H1 (cell line): ENCODE data around the gene SFTPA2. TPM values are rescaled to one million over a fixed set of nuclear protein-coding genes. Genes with fewer than 3 reads are reported as not detected.

ENCODE experiments used
- CTCF ChIA-PET: fragments of 300-600 bp; sonication (Branson Sonifier 250); formaldehyde crosslinking; loops from one replicate; lab custom pipeline; 2021; ENCODE audit not compliant: partially characterized antibody; lab: Charles Lee
- POLR2A ChIA-PET: fragments of 300-600 bp; sonication (Branson Sonifier 250); formaldehyde crosslinking; loops from one replicate; lab custom pipeline; 2021; ENCODE audit warnings: inconsistent platforms; ENCODE audit not compliant: partially characterized antibody; lab: Charles Lee
- DNase-seq, 2 experiments: peaks; one replicate each; pipeline versions ENCODE4 v3.0.0 to v3.0.0-alpha.2; 2010 to 2022; ENCODE audit warnings: low spot score in 2 of 2, low read depth in 1 of 2, mixed read lengths in 1 of 2
- FAIRE-seq: peaks from 2 replicates; lab custom pipeline; 2011; peaks lifted over from hg19 to GRCh38; lab: Jason Lieb, UNC
- H2AFZ ChIP-seq: 2 replicates; pipeline ENCODE4 v1.8.1; 2012; ENCODE audit warnings: low read length, inconsistent platforms
- H2AK5ac ChIP-seq: 2 replicates; pipeline ENCODE4 v1.6.1; 2013; ENCODE audit warnings: low read depth, low read length
- H2BK120ac ChIP-seq: replicated peaks from 2 replicates; pipeline ENCODE3; 2013; ENCODE audit warnings: low read depth, low read length, inconsistent platforms
- H2BK12ac ChIP-seq: 2 replicates; pipeline ENCODE4 v1.6.1; 2013; ENCODE audit warnings: low read depth, low read length
- H2BK15ac ChIP-seq: 2 replicates; pipeline ENCODE4 v1.6.1; 2013; ENCODE audit warnings: low read length
- H2BK20ac ChIP-seq: 2 replicates; pipeline ENCODE4 v1.6.1; 2013; ENCODE audit warnings: low read length
- H2BK5ac ChIP-seq: 2 replicates; pipeline ENCODE4 v1.6.1; 2013; ENCODE audit warnings: low read depth, low read length
- H3K14ac ChIP-seq: 2 replicates; pipeline ENCODE4 v1.6.1; 2013; ENCODE audit warnings: inconsistent platforms; ENCODE audit not compliant: insufficient read length
- H3K18ac ChIP-seq: 2 replicates; pipeline ENCODE4 v1.6.1; 2013; ENCODE audit warnings: low read length; ENCODE audit errors: extremely low read depth
- H3K23ac ChIP-seq: 2 replicates; pipeline ENCODE4 v1.6.1; 2013; ENCODE audit warnings: inconsistent platforms; ENCODE audit not compliant: insufficient read length
- H3K23me2 ChIP-seq: 2 replicates; pipeline ENCODE4 v1.6.1; 2013; ENCODE audit warnings: low read depth, low read length
- H3K27ac ChIP-seq: 2 replicates; pipeline ENCODE4 v1.6.1; 2011; ENCODE audit warnings: low read depth, low read length, inconsistent platforms
- H3K27me3 ChIP-seq, 4 experiments: replicated peaks in 1 of 4; 1 replicate in 1 of 4; 2 replicates in 3 of 4; pipeline versions ENCODE4 v1.6.1 to v1.8.1; 2011 to 2013; ENCODE audit warnings: low read length in 3 of 4, mild to moderate bottlenecking in 3 of 4, inconsistent platforms in 2 of 4, mixed read lengths in 2 of 4, moderate library complexity in 1 of 4; ENCODE audit not compliant: control insufficient read depth in 3 of 4, insufficient read depth in 3 of 4; ENCODE audit errors: extremely low read depth in 1 of 4
- H3K36me3 ChIP-seq, 4 experiments: 2 replicates each; pipeline versions ENCODE4 v1.6.1 to v1.8.1; 2011 to 2013; ENCODE audit warnings: mild to moderate bottlenecking in 4 of 4, low read length in 3 of 4, moderate library complexity in 2 of 4, control low read depth in 1 of 4, inconsistent platforms in 1 of 4; ENCODE audit not compliant: insufficient read depth in 4 of 4, control insufficient read depth in 2 of 4
- H3K4ac ChIP-seq: replicated peaks from 2 replicates; pipeline ENCODE3; 2013; ENCODE audit warnings: low read length, low read depth, mixed read lengths, inconsistent platforms; ENCODE audit not compliant: insufficient read length
- H3K4me1 ChIP-seq, 4 experiments: replicated peaks in 1 of 4; 1 replicate in 1 of 4; 2 replicates in 3 of 4; pipeline versions ENCODE4 v1.6.1 to v1.8.1; 2011 to 2013; ENCODE audit warnings: low read length in 3 of 4, inconsistent platforms in 2 of 4, mixed read lengths in 1 of 4; ENCODE audit not compliant: insufficient read depth in 4 of 4, control insufficient read depth in 3 of 4
- H3K4me2 ChIP-seq, 2 experiments: 2 replicates each; pipeline versions ENCODE4 v1.6.1 to v1.8.1; 2011 to 2013; ENCODE audit warnings: low read depth in 2 of 2, low read length in 2 of 2, control low read depth in 1 of 2, inconsistent platforms in 1 of 2, mild to moderate bottlenecking in 1 of 2; ENCODE audit not compliant: insufficient read depth in 1 of 2
- H3K4me3 ChIP-seq, 4 experiments: fragments of 200-600, 300-600 bp in 1 of 4; sonication (generic), shearing (Covaris generic), sonication (Bioruptor Twin) in 1 of 4; 2 replicates each; pipeline versions ENCODE4 v1.5.1 to v1.8.1; 2011 to 2016; ENCODE audit warnings: low read length in 4 of 4, low read depth in 3 of 4, control low read depth in 2 of 4, inconsistent platforms in 2 of 4, mild to moderate bottlenecking in 2 of 4, mixed read lengths in 1 of 4, moderate library complexity in 1 of 4; ENCODE audit not compliant: insufficient read depth in 2 of 4; ENCODE audit errors: extremely low read depth in 1 of 4
- H3K56ac ChIP-seq: replicated peaks from 2 replicates; pipeline ENCODE3; 2013; ENCODE audit warnings: low read depth, mild to moderate bottlenecking, mixed read lengths, low read length, inconsistent platforms; ENCODE audit not compliant: insufficient read length
- H3K79me1 ChIP-seq: 2 replicates; pipeline ENCODE4 v1.6.1; 2013; ENCODE audit warnings: low read depth, low read length, control low read depth
- H3K79me2 ChIP-seq, 2 experiments: 2 replicates each; pipeline versions ENCODE4 v1.6.1 to v1.8.1; 2012 to 2013; ENCODE audit warnings: low read length in 2 of 2, mild to moderate bottlenecking in 2 of 2, inconsistent platforms in 1 of 2; ENCODE audit not compliant: insufficient read depth in 2 of 2, control insufficient read depth in 1 of 2
- H3K9ac ChIP-seq, 4 experiments: replicated peaks in 1 of 4; 1 replicate in 1 of 4; 2 replicates in 3 of 4; pipeline versions ENCODE4 v1.6.1 to v1.8.1; 2011 to 2013; ENCODE audit warnings: low read depth in 3 of 4, low read length in 3 of 4, control low read depth in 2 of 4, mild to moderate bottlenecking in 2 of 4, moderate library complexity in 2 of 4, inconsistent platforms in 1 of 4; ENCODE audit errors: extremely low read depth in 1 of 4
- H3K9me3 ChIP-seq, 2 experiments: 2 replicates each; pipeline versions ENCODE4 v1.6.1 to v1.8.1; 2012 to 2013; ENCODE audit warnings: mild to moderate bottlenecking in 2 of 2, moderate library complexity in 2 of 2, control low read depth in 1 of 2, inconsistent platforms in 1 of 2, low read depth in 1 of 2, low read length in 1 of 2, mixed read lengths in 1 of 2; ENCODE audit not compliant: insufficient read depth in 2 of 2
- H4K20me1 ChIP-seq, 2 experiments: replicated peaks in 1 of 2; 2 replicates each; pipeline versions ENCODE3 to v1.8.1; 2011 to 2013; ENCODE audit warnings: inconsistent platforms in 2 of 2, low read length in 2 of 2, mild to moderate bottlenecking in 1 of 2; ENCODE audit not compliant: insufficient read depth in 2 of 2, control insufficient read depth in 1 of 2
- H4K5ac ChIP-seq: 2 replicates; pipeline ENCODE4 v1.6.1; 2013; ENCODE audit warnings: low read length, low read depth, mixed read lengths, inconsistent platforms; ENCODE audit not compliant: insufficient read length
- H4K8ac ChIP-seq: 2 replicates; pipeline ENCODE4 v1.8.0; 2013; ENCODE audit warnings: mild to moderate bottlenecking, moderate library complexity, low read length, inconsistent platforms; ENCODE audit not compliant: insufficient read depth; ENCODE audit errors: extremely low read depth
- H4K91ac ChIP-seq: replicated peaks from 2 replicates; pipeline ENCODE3; 2013; ENCODE audit warnings: low read length, mixed read lengths, inconsistent platforms; ENCODE audit not compliant: insufficient read length
- CEBPB ChIP-seq: IDR thresholded peaks from 2 replicates; pipeline ENCODE4 v1.6.1; 2012; ENCODE audit warnings: low read depth, low read length
- EGR1 ChIP-seq: IDR thresholded peaks from 2 replicates; pipeline ENCODE4 v1.6.1; 2011; ENCODE audit warnings: low read depth, low read length, borderline replicate concordance
- KDM4A ChIP-seq: IDR thresholded peaks from one replicate; pipeline ENCODE4 v1.7.1; 2012; ENCODE audit warnings: low read depth, mild to moderate bottlenecking, moderate library complexity, low read length, inconsistent platforms; ENCODE audit not compliant: severe bottlenecking
- TAF7 ChIP-seq: optimal IDR thresholded peaks from 2 replicates; pipeline ENCODE3; 2011; ENCODE audit warnings: low read depth, mild to moderate bottlenecking, inconsistent platforms, low read length, moderate library complexity, borderline replicate concordance
- TEAD4 ChIP-seq: IDR thresholded peaks from 2 replicates; pipeline ENCODE4 v1.6.1; 2012; ENCODE audit warnings: low read depth, low read length, inconsistent platforms, mixed read lengths
- polyA plus RNA-seq, 7 experiments: library from polyadenylated mRNA; depleted of rRNA in 3 of 7; stranded (reverse) in 5 of 7; unstranded in 2 of 7; fragments of >200 nt in 5 of 7; fragments of 200-250 nt in 2 of 7; gene quantifications; 1 replicate in 5 of 7; 2 replicates in 1 of 7; 4 replicates in 1 of 7; pipeline versions ENCODE4 v1.2.1 to v1.2.3, GENCODE V29; 2011 to 2013; ENCODE audit warnings: missing spikeins in 2 of 7, mixed read lengths in 2 of 7
- total RNA-seq: library from RNA; stranded (reverse); fragmentation: NEBNext Ultra II Directional; extraction: Animal tissue kit (Norgen Biotek cat#: 25700); gene quantifications from 2 replicates; pipeline ENCODE4 v1.2.1, GENCODE V29; 2021

SFTPA2 gene
- total and polyA plus RNA-seq, 2 of the 8 experiments (the other 6 are each of a cell fraction or from before 2014, with no cell fraction given), result not detected

DNA sequence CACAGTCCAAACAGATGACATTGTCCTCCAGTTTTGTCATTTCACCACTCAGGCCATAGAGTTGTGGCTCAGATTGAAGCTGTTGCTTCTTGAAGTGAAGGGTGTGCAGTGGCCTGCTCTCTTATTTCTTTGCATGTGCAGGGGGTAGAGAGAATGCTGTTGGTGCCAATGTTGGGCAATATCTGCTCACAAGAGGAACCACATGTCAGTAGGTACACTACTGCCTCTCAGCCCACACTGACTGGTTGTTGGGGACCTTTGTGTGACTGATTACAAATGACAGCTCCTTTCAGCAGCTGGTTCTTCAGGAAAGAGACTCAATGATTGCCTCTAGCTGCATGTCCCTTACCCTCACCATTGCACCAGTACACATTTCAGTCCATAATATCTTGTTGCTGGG lies 28.6 kb upstream of the SFTPA2 start:
- DNase-seq, result no peak
- Histone ChIP-seq H3K56ac (no peak overlapping the region), H3K27me3 (no peaks in the 10 kb centered on the region), H2BK120ac (no peak overlapping the region), H2AK5ac (no peak overlapping the region), H2BK5ac (no peak overlapping the region), H2AFZ (0 out of 2 replicates have a peak overlapping the region, but pooled peaks have one; percentile 44), H2BK15ac (no peak overlapping the region), H3K4me2 (no peak overlapping the region), H3K27ac (no peak overlapping the region), H3K23me2 (no peaks in the 10 kb centered on the region), H3K79me1 (no peaks in the 10 kb centered on the region), H2BK12ac (no peak overlapping the region), H3K14ac (no peak overlapping the region), H3K9ac (no peak overlapping the region), H2BK20ac (no peak overlapping the region), H3K79me2 (no peaks in the 10 kb centered on the region), H4K5ac (no peak overlapping the region), H4K8ac (no peak overlapping the region), H3K4me1 (no peaks in the 10 kb centered on the region), H4K20me1 (no peaks in the 10 kb centered on the region), H3K18ac (no peak overlapping the region), H3K9me3 (no peaks in the 10 kb centered on the region), H3K4me3 (no peak overlapping the region), H3K4ac (no peak overlapping the region), H3K23ac (no peak overlapping the region), H4K91ac (no peak overlapping the region), H3K36me3 (no peaks in the 10 kb centered on the region)
- POLR2A ChIA-PET, result no interaction called here
- TF ChIP-seq TEAD4 (no peak), KDM4A (no peak), TAF7 (no peak), EGR1 (no peak), CEBPB (no peak)
- FAIRE-seq, result no peak
- CTCF ChIA-PET, result interaction anchor here (2.8 kb wide), 1 partner anchor 19 kb away, joined by 8 read pairs; no protein-coding TSS in a partner anchor
